Adrenal gland (tissue), 12 donors: ENCODE measurements around the gene GPBAR1. TPM values are rescaled to one million over a fixed set of nuclear protein-coding genes. Genes with fewer than 3 reads are reported as not detected.

Experiments
- DNase-seq, 7 donors: peaks; one replicate each; pipeline ENCODE4 v3.0.0-alpha.2; 2019 to 2020
- H3K27ac ChIP-seq, 5 donors: fragments of 200-600 bp; sonication (generic) in 4 of 5; 1 replicate in 3 of 5; 2 replicates in 2 of 5; pipeline versions ENCODE4 v1.5.1 to v1.8.0; 2016 to 2020; ENCODE audit warnings: mild to moderate bottlenecking in 1 of 5
- H3K27me3 ChIP-seq: fragments of 200-600 bp; 2 replicates; pipeline ENCODE4 v1.8.0; 2021
- H3K36me3 ChIP-seq, 2 donors: fragments of 200-600 bp; replicated peaks in 1 of 2; 1 replicate in 1 of 2; 2 replicates in 1 of 2; pipeline versions ENCODE4 v1.5.1 to v1.8.0; 2018 to 2022
- H3K4me1 ChIP-seq, 2 donors: fragments of 200-600 bp; replicated peaks in 1 of 2; 1 replicate in 1 of 2; 2 replicates in 1 of 2; pipeline versions ENCODE4 v1.5.1 to v1.8.0; 2018 to 2021
- H3K4me3 ChIP-seq, 4 donors: fragments of 200-600 bp; sonication (generic) in 3 of 4; one replicate each; pipeline ENCODE4 v1.5.1; 2016 to 2018
- H3K9me3 ChIP-seq, 3 donors: fragments of 200-600 bp; sonication (generic) in 1 of 3; replicated peaks in 1 of 3; 1 replicate in 2 of 3; 2 replicates in 1 of 3; pipeline versions ENCODE4 v1.5.1 to v1.8.0; 2016 to 2021
- POLR2A ChIP-seq, 2 donors: fragments of 450-650 bp; IDR thresholded peaks; one replicate each; pipeline ENCODE4 v1.6.1; 2017; ENCODE audit warnings: antibody characterized with exemption in 2 of 2, mild to moderate bottlenecking in 2 of 2, moderate library complexity in 1 of 2
- WGBS, 4 donors: extraction: QIAGEN DNeasy Blood & Tissue Kit in 2 of 4; methylation state at CpG; one replicate each; pipeline versions ENCODE4 v1.1.5 to v1.1.7; 2013 to 2017; 5-methylcytosine and 5-hydroxymethylcytosine counted together
- intact Hi-C, 2 donors: fragments of 100-400 bp; cut with DNase I; formaldehyde crosslinking; loops; one replicate each; pipeline versions ENCODE4 v1.14.1 to v1.15.0; 2022 to 2023
- polyA plus RNA-seq, 3 donors: library from polyadenylated mRNA; stranded (reverse); fragments of 200-250 nt in 2 of 3; fragments of 350-450 nt in 1 of 3; fragmentation: Illumina TruSeq in 1 of 3; extraction: RNeasy Lipid Tissue Mini Kit (QIAGEN cat#74804) in 1 of 3; gene quantifications; one replicate each; pipeline ENCODE4 v1.2.3, GENCODE V29; 2013 to 2014
- total RNA-seq, 9 donors: library from RNA; depleted of rRNA in 4 of 9; stranded (reverse); fragments of >200 nt in 4 of 9; fragments of 120-200 nt in 1 of 9; fragmentation: NEBNext Ultra II Directional in 1 of 9; extraction: Animal tissue kit (Norgen Biotek cat#: 25700) in 1 of 9; gene quantifications; one replicate each; pipeline versions ENCODE4 v1.1.0 to v1.2.4, GENCODE V29; 2013 to 2023
- TF ChIP-seq, protein P1 (sequence below), 6 experiments: fragments of 450-650 bp in 4 of 6; fragments of 200-600 bp in 2 of 6; sonication (generic) in 1 of 6; IDR thresholded peaks; 1 replicate in 5 of 6; 2 replicates in 1 of 6; pipeline versions ENCODE4 v1.5.1 to v1.8.0; 2016 to 2021; ENCODE audit warnings: antibody characterized with exemption in 6 of 6, mild to moderate bottlenecking in 2 of 6, moderate library complexity in 1 of 6
- donor health status: healthy with polysubstance abuse.
- donor health status: Bipolar disorder and iron deficiency.
- donor health status: DM: yes; HTN: yes; CAD: no.
- donor health status: DM: no; HTN: no; CAD: no.
- donor health status: DM: no; HTN: no; CAD: no.
- donor health status: DM: yes; HTN: yes; CAD: no.

GPBAR1 gene
- total and polyA plus RNA-seq, 12 donors = 0.11 to 15.3 (median 2.9) TPM

DNA sequence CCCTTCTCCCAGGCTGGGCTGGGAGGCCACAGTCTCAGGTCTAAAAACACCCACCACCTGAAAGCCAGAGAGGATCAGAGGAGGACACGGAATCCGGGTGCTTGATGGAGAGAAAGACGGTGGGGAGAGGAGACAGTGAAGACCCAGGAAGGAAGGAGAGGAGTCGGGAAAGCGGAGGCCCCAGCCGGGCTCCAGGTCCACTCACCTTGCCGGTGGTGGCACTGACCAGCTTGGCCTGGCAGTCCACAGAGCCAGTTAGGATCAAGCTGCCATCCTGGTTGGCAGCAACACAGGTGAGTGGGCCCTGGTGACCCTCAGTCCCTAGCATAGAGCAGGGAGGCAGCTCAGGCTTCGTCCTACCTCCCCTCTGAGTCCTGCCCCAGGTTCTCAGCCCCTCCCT is 4.8 kb downstream of the GPBAR1 start:
- H3K4me1 ChIP-seq = peaks cover 0 to 13% of the 10 kb centered on the region in 2 donors
- peaks cover 0 to 48% of the 10 kb centered on the region in 2 donors for H3K36me3 ChIP-seq
- WGBS, 4 donors = 79 to 92% (median 89%) methylated on average over 7 to 8 of the region's 8 CpGs
- no peak overlapping the region for H3K4me3 ChIP-seq
- TF ChIP-seq POLR2A (IDR thresholded peaks at IDR 0.05) = no peak
- no peak overlapping the region for H3K27ac ChIP-seq
- intact Hi-C loops = no loop called here
- H3K9me3 ChIP-seq = no peaks in the 10 kb centered on the region
- H3K27me3 ChIP-seq = no peaks in the 10 kb centered on the region
- no peak for DNase-seq

DNA sequence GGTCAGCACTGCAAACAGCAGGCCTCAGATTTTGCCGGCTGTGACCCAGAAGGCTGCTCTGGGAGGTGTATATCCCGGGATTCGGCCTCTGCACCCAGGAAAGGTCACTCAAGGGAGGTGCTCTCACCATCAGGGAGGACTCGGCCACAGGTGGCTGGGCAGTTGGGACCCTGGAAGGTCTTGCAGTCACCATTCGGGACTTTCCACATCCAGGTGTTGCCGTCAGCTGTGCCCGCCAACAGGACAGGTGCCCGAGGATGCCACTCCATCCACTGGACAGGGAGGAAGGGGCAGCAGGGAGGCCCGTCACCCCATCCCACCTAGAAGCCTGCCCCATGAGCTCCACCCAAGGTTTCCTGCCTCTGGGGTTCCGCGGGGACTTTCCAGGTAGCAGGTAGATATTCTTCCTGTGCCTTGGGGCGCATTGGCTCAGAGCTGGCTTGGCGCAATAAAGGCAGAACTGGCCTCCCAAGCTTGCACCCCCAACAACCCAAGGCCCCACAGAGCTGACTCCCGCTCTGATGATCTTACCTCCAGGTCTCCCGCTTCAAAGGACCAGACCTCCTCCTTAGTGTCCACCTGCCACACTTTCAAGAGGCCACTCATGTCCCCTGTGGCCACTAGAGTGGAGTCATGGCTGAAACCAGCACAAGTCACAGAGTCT is 5.6 kb downstream of the GPBAR1 start:
- no peak for TF ChIP-seq POLR2A (IDR thresholded peaks at IDR 0.05)
- TF ChIP-seq, protein P1, sequence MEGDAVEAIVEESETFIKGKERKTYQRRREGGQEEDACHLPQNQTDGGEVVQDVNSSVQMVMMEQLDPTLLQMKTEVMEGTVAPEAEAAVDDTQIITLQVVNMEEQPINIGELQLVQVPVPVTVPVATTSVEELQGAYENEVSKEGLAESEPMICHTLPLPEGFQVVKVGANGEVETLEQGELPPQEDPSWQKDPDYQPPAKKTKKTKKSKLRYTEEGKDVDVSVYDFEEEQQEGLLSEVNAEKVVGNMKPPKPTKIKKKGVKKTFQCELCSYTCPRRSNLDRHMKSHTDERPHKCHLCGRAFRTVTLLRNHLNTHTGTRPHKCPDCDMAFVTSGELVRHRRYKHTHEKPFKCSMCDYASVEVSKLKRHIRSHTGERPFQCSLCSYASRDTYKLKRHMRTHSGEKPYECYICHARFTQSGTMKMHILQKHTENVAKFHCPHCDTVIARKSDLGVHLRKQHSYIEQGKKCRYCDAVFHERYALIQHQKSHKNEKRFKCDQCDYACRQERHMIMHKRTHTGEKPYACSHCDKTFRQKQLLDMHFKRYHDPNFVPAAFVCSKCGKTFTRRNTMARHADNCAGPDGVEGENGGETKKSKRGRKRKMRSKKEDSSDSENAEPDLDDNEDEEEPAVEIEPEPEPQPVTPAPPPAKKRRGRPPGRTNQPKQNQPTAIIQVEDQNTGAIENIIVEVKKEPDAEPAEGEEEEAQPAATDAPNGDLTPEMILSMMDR (IDR thresholded peaks at IDR 0.05) = no peak
- H3K9me3 ChIP-seq = no peaks in the 10 kb centered on the region
- WGBS, 4 donors = 90 to 96% (median 92%) methylated on average over 10 to 15 of the region's 15 CpGs
- intact Hi-C loops = no loop called here
- no peak overlapping the region for H3K27ac ChIP-seq
- H3K36me3 ChIP-seq = peaks cover 0 to 48% of the 10 kb centered on the region in 2 donors
- no peaks in the 10 kb centered on the region for H3K27me3 ChIP-seq
- H3K4me3 ChIP-seq = no peak overlapping the region
- DNase-seq = no peak
- peaks cover 6 to 20% of the 10 kb centered on the region in 2 donors for H3K4me1 ChIP-seq

DNA sequence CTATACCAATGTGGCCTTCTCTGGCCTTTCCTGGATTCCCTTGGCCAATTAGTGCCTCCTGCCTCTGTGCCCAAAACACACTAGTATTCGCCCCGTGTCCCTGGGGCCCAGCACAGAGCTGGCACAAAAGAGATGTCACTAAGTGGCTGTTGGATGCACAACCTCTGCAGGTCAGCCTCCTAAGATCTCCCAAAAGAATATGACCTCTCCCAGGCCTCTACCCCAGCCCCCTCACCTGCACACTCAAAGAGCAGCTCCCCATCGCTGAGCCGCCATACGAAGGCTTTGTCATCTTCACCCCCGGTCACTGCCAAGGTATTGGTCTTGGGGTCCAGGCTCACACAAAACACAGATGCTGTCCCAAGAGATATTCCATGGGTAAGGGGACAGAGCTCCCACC is 6.4 kb downstream of the GPBAR1 start:
- Histone ChIP-seq H3K27me3 (no peaks in the 10 kb centered on the region), H3K4me3 (no peak overlapping the region), H3K9me3 (no peaks in the 10 kb centered on the region), H3K36me3 (peaks cover 0 to 48% of the 10 kb centered on the region in 2 donors), H3K4me1 (peaks cover 9 to 28% of the 10 kb centered on the region in 2 donors), H3K27ac (no peak overlapping the region)
- intact Hi-C loops = no loop called here
- 95 to 98% (median 96%) methylated on average over 3 to 6 of the region's 6 CpGs for WGBS, 4 donors
- no peak for TF ChIP-seq POLR2A (IDR thresholded peaks at IDR 0.05)
- TF ChIP-seq, protein P1 (IDR thresholded peaks at IDR 0.05) = no peak
- DNase-seq = no peak

DNA sequence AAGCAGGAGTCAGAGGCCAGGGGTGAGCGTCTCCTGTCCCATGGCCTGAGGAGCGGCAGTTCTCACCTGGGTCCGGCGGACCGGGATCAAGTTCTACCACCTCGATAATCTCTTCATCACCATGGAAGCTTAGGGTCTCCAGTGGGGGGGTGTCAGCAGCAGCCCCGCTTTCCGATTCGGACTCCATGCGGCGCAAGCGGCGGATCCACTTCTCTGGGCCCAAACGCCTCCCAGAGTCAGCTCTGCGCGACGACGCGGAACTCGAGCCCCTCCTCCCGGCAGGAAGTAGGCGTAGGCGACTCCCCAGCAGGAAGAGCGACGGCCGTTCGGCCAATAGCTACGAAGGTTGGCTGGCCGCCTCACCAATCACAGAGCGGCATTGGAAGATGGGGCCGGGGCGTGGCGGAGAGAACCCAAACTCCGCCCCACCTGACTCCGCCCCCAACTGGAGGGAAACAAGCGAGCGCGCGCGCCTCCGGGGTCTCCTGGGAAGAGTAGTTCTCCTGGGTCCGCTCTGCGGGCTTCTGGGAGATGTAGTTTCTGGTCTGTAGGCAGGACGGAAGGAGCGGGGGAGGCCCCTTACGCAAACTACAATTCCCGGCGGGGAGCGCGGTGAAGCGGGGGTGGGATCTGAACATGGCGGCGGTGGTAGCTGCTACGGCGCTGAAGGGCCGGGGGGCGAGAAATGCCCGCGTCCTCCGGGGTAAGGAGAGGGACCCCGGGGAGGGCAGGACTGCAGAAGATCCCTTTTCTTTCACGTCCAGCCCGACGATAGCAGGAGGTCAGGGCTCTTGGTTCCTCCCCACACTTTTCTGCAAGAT is 9.3 kb downstream of the GPBAR1 start, which contains the start of the genes AAMP and PNKD:
Gene AAMP (minus strand): TSS at position 238 of the 821 bp plus-strand sequence. CDS start 51 bp downstream, at position 187.
Gene PNKD (plus strand): TSS at position 620 of the 821 bp plus-strand sequence. CDS start 17 bp downstream, at position 637.
- intact Hi-C loops = no loop called here
- DNase-seq = peak; percentile 100
- H3K27me3 ChIP-seq = no peaks in the 10 kb centered on the region
- peaks cover 12 to 31% of the 10 kb centered on the region in 2 donors for H3K4me1 ChIP-seq
- H3K9me3 ChIP-seq = no peaks in the 10 kb centered on the region
- H3K36me3 ChIP-seq = peaks cover 0 to 46% of the 10 kb centered on the region in 2 donors
- H3K27ac ChIP-seq = peak within 1 kb of the TSS in 4 of 5 donors; percentile 14 to 87 (median 52)
- peak; percentile 44 to 71 for TF ChIP-seq POLR2A (IDR thresholded peaks at IDR 0.05)
- TF ChIP-seq, protein P1 (IDR thresholded peaks at IDR 0.05) = peak in 2 of 6 experiments; percentile 5
- WGBS, 4 donors = 0 to 1% (median 0%) methylated on average over 13 to 64 of the region's 64 CpGs
- H3K4me3 ChIP-seq = peak within 1 kb of the TSS; percentile 37 to 95 (median 90)
